GM19099 (cell line): Measurements from ENCODE around the gene CAPN5.

ENCODE experiments used
- POLR2A ChIP-seq: IDR thresholded peaks from 3 replicates; pipeline ENCODE4 v1.6.1; 2011; ENCODE audit warnings: low read depth; ENCODE audit not compliant: insufficient read length; ENCODE audit errors: extremely low read depth

CAPN5 gene

GRCh38 chr11:77148963-77149715 is 82.4 kb downstream of the CAPN5 start:
- no peak for TF ChIP-seq POLR2A

- no peak for TF ChIP-seq POLR2A
Measured at GRCh38 chr11:77149716-77150392, 83.1 kb downstream of the CAPN5 start.

GRCh38 chr11:77150836-77151235 is 84.1 kb downstream of the CAPN5 start:
- TF ChIP-seq POLR2A: no peak

GRCh38 chr11:77151804-77152509 is 85.2 kb downstream of the CAPN5 start:
- no peak for TF ChIP-seq POLR2A

- no peak for TF ChIP-seq POLR2A
Measured at GRCh38 chr11:77152846-77153245, 86.1 kb downstream of the CAPN5 start.

- no peak for TF ChIP-seq POLR2A
Measured at GRCh38 chr11:77153276-77154185, 86.8 kb downstream of the CAPN5 start.

GRCh38 chr11:77154381-77155081 is 87.8 kb downstream of the CAPN5 start:
- TF ChIP-seq POLR2A: no peak

- no peak for TF ChIP-seq POLR2A
Measured at GRCh38 chr11:77155082-77155475, 88.3 kb downstream of the CAPN5 start.

GRCh38 chr11:77155556-77156130 is 88.9 kb downstream of the CAPN5 start:
- no peak for TF ChIP-seq POLR2A

- no peak for TF ChIP-seq POLR2A
Measured at GRCh38 chr11:77156396-77157195, 89.8 kb downstream of the CAPN5 start.

- no peak for TF ChIP-seq POLR2A
Measured at GRCh38 chr11:77158041-77158695, 91.4 kb downstream of the CAPN5 start.

- no peak for TF ChIP-seq POLR2A
Measured at GRCh38 chr11:77159219-77159936, 92.6 kb downstream of the CAPN5 start.

GRCh38 chr11:77159937-77160495 is 93.2 kb downstream of the CAPN5 start:
- no peak for TF ChIP-seq POLR2A
